GM21786 (cell line): ENCODE measurements around the gene SPARCL1.
"Not testable (repeated sequence)": the region's sequence is repeated elsewhere in the genome, so short reads cannot be mapped to it uniquely, and the experiment has no call there.

Experiments used
- ATAC-seq: cut with Tn5 transposase; IDR thresholded peaks from one replicate; pipeline ENCODE4 v1.9.1; 2021; ENCODE audit not compliant: unreplicated experiment

The SPARCL1 gene

GRCh38 chr4:87529187-87529586 is at the start of gene SPARCL1:
Gene SPARCL1 (minus strand): TSS chr4:87529376. CDS start chr4:87499574, 29,802 bp downstream.
- no peak for ATAC-seq

GRCh38 chr4:87575983-87576382 is 46.8 kb upstream of the SPARCL1 start:
- ATAC-seq = no peak

- no peak for ATAC-seq
Observed at GRCh38 chr4:87575408-87575807, 46.2 kb upstream of the SPARCL1 start.

GRCh38 chr4:87574996-87575395 is 45.8 kb upstream of the SPARCL1 start:
- no peak for ATAC-seq

GRCh38 chr4:87574376-87574775 is 45.2 kb upstream of the SPARCL1 start:
- ATAC-seq = not testable (repeated sequence)

GRCh38 chr4:87570290-87570805 is 41.2 kb upstream of the SPARCL1 start:
- ATAC-seq = no peak

- no peak for ATAC-seq
Observed at GRCh38 chr4:87567191-87567590, 38.0 kb upstream of the SPARCL1 start.

GRCh38 chr4:87566276-87566675 is 37.1 kb upstream of the SPARCL1 start:
- ATAC-seq = no peak

- no peak for ATAC-seq
Observed at GRCh38 chr4:87565746-87566145, 36.6 kb upstream of the SPARCL1 start.

- ATAC-seq = no peak
Observed at GRCh38 chr4:87560802-87561201, 31.6 kb upstream of the SPARCL1 start.

GRCh38 chr4:87559090-87559837 is 30.1 kb upstream of the SPARCL1 start:
- peak; percentile 100 for ATAC-seq

GRCh38 chr4:87557348-87557747 is 28.2 kb upstream of the SPARCL1 start:
- ATAC-seq = no peak

GRCh38 chr4:87555773-87556619 is 26.8 kb upstream of the SPARCL1 start:
- no peak for ATAC-seq

- ATAC-seq = no peak
Observed at GRCh38 chr4:87553182-87553581, 24.0 kb upstream of the SPARCL1 start.

GRCh38 chr4:87551361-87551760 is 22.2 kb upstream of the SPARCL1 start:
- ATAC-seq = no peak

GRCh38 chr4:87547016-87547708 is 18.0 kb upstream of the SPARCL1 start:
- no peak for ATAC-seq

- no peak for ATAC-seq
Observed at GRCh38 chr4:87545052-87545451, 15.9 kb upstream of the SPARCL1 start.

- ATAC-seq = no peak
Observed at GRCh38 chr4:87543835-87544461, 14.8 kb upstream of the SPARCL1 start.

GRCh38 chr4:87542734-87543312 is 13.6 kb upstream of the SPARCL1 start:
- no peak for ATAC-seq

- ATAC-seq = no peak
Observed at GRCh38 chr4:87541956-87542709, 13.0 kb upstream of the SPARCL1 start.
